Measurements from ENCODE around the gene ALDH6A1. TPM values are rescaled to one million over a fixed set of nuclear protein-coding genes. Genes with fewer than 3 reads are reported as not detected.

Gene ALDH6A1
- total and polyA plus RNA-seq, 2 of the 8 experiments (the other 6 are each of a cell fraction or from before 2014, with no cell fraction given) = 12.1 to 28.7 TPM

DNA sequence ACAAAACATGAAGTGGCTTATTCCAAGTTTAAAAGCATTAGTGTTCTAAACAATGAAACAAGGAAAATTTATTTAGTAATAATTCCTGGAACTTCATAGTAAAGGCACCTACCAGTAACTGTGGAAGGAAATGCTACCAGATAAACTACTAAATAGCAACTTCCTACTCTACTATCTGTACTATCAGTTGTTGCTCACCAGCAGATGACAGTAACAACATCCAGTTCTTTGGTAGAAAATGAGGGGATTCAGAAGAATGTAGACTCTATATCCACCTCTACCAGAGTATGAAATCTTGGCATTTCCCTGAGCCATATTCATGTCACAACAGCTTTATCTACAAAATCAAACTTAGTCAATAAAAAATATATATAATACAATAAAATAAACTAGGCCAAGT lies 68.3 kb downstream of the ALDH6A1 start:
- H3K79me1 ChIP-seq (ENCODE audit: low read depth, low read length) = no peaks in the 10 kb centered on the region
- H4K91ac ChIP-seq (replicated peaks; ENCODE audit: insufficient read length, low read length) = no peak overlapping the region
- no peak overlapping the region for H3K9ac ChIP-seq (replicated peaks in 1 of 4; ENCODE audit: extremely low read depth in 1 of 4, low read depth in 3 of 4, low read length in 3 of 4)
- H4K5ac ChIP-seq (ENCODE audit: insufficient read length, low read depth, low read length) = no peak overlapping the region
- no peak for FAIRE-seq
- no peak overlapping the region for H2BK5ac ChIP-seq (ENCODE audit: low read depth, low read length)
- H3K27ac ChIP-seq (ENCODE audit: low read depth, low read length) = no peak overlapping the region
- peaks cover 0 to 2% (median 0%) of the 10 kb centered on the region in 4 experiments; a peak in 1 of 7 replicates for H3K4me1 ChIP-seq (replicated peaks in 1 of 4; ENCODE audit: control insufficient read depth in 3 of 4, insufficient read depth in 4 of 4, low read length in 3 of 4)
- H3K36me3 ChIP-seq (ENCODE audit: control insufficient read depth in 2 of 4, insufficient read depth in 4 of 4, low read length in 3 of 4) = peaks cover 0 to 3% (median 0%) of the 10 kb centered on the region in 4 experiments; a peak in 1 of 8 replicates
- no peak overlapping the region for H2AK5ac ChIP-seq (ENCODE audit: low read depth, low read length)
- CTCF ChIA-PET (ENCODE audit: partially characterized antibody) = interaction anchor here (0.6 kb wide), 1 partner anchor 164 kb away, joined by 3 read pairs; no protein-coding TSS in a partner anchor
- H3K4me2 ChIP-seq (ENCODE audit: insufficient read depth in 1 of 2, low read depth in 2 of 2, low read length in 2 of 2) = no peak overlapping the region
- H2BK20ac ChIP-seq (ENCODE audit: low read length) = no peak overlapping the region
- H3K79me2 ChIP-seq (ENCODE audit: control insufficient read depth in 1 of 2, insufficient read depth in 2 of 2, low read length in 2 of 2) = no peaks in the 10 kb centered on the region
- H3K9me3 ChIP-seq (ENCODE audit: insufficient read depth in 2 of 2, low read depth in 1 of 2, low read length in 1 of 2) = no peaks in the 10 kb centered on the region
- no peak overlapping the region for H3K23ac ChIP-seq (ENCODE audit: insufficient read length)
- H3K27me3 ChIP-seq (replicated peaks in 1 of 4; ENCODE audit: control insufficient read depth in 3 of 4, extremely low read depth in 1 of 4, insufficient read depth in 3 of 4, low read length in 3 of 4) = no peaks in the 10 kb centered on the region
- H4K20me1 ChIP-seq (replicated peaks in 1 of 2; ENCODE audit: control insufficient read depth in 1 of 2, insufficient read depth in 2 of 2, low read length in 2 of 2) = no peaks in the 10 kb centered on the region
- no peak overlapping the region for H3K4ac ChIP-seq (replicated peaks; ENCODE audit: insufficient read length, low read depth, low read length)
- H2BK12ac ChIP-seq (ENCODE audit: low read depth, low read length) = no peak overlapping the region
- TF ChIP-seq JUN (IDR thresholded peaks at IDR 0.05; ENCODE audit: low read depth, low read length) (no peak), KDM5A (IDR thresholded peaks at IDR 0.05; ENCODE audit: low read length) (no peak), BRCA1 (IDR thresholded peaks at IDR 0.05; ENCODE audit: low read depth, low read length) (no peak)
- TF ChIP-seq, protein P1, sequence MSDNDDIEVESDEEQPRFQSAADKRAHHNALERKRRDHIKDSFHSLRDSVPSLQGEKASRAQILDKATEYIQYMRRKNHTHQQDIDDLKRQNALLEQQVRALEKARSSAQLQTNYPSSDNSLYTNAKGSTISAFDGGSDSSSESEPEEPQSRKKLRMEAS (IDR thresholded peaks at IDR 0.05) = no peak
- H3K14ac ChIP-seq (ENCODE audit: insufficient read length) = no peak overlapping the region
- no peak for DNase-seq (ENCODE audit: low read depth in 1 of 2, low spot score in 2 of 2)
- no peak overlapping the region for H4K8ac ChIP-seq (ENCODE audit: extremely low read depth, insufficient read depth, low read length)
- no peak overlapping the region for H2BK120ac ChIP-seq (replicated peaks; ENCODE audit: low read depth, low read length)
- no peak overlapping the region for H3K56ac ChIP-seq (replicated peaks; ENCODE audit: insufficient read length, low read depth, low read length)
- H3K23me2 ChIP-seq (ENCODE audit: low read depth, low read length) = peaks cover 8% of the 10 kb centered on the region; the same call in 1 of the 2 replicates
- H3K4me3 ChIP-seq (ENCODE audit: extremely low read depth in 1 of 4, insufficient read depth in 2 of 4, low read depth in 3 of 4, low read length in 4 of 4) = no peak overlapping the region
- no peak overlapping the region for H3K18ac ChIP-seq (ENCODE audit: extremely low read depth, low read length)
- H2BK15ac ChIP-seq (ENCODE audit: low read length) = no peak overlapping the region
- H2AFZ ChIP-seq (ENCODE audit: low read length) = no peak overlapping the region
- POLR2A ChIA-PET (ENCODE audit: partially characterized antibody) = interaction anchor here (0.8 to 1.0 kb wide), 2 partner anchors 9 to 19 kb away, joined by 3 read pairs; no protein-coding TSS in a partner anchor
